Fibroblast of pulmonary artery (primary cell): ENCODE results near the gene TTC34.
A peak's percentile ranks its signal among the peaks of the same experiment; 100 is the strongest.

Experiments
- DNase-seq: peaks from one replicate; pipeline ENCODE4 v3.0.0-alpha.2; 2010; ENCODE audit warnings: low read depth
- H3K4me3 ChIP-seq: replicated peaks from 2 replicates; pipeline ENCODE4 v1.5.1; 2011; ENCODE audit warnings: low read depth, mild to moderate bottlenecking, control low read depth, low read length, moderate library complexity
- TF ChIP-seq, protein P1 (sequence below): IDR thresholded peaks from 2 replicates; pipeline ENCODE4 v1.5.1; 2011; ENCODE audit warnings: mild to moderate bottlenecking, control low read depth, low read length, inconsistent platforms; ENCODE audit errors: missing control alignments

The TTC34 gene

DNA sequence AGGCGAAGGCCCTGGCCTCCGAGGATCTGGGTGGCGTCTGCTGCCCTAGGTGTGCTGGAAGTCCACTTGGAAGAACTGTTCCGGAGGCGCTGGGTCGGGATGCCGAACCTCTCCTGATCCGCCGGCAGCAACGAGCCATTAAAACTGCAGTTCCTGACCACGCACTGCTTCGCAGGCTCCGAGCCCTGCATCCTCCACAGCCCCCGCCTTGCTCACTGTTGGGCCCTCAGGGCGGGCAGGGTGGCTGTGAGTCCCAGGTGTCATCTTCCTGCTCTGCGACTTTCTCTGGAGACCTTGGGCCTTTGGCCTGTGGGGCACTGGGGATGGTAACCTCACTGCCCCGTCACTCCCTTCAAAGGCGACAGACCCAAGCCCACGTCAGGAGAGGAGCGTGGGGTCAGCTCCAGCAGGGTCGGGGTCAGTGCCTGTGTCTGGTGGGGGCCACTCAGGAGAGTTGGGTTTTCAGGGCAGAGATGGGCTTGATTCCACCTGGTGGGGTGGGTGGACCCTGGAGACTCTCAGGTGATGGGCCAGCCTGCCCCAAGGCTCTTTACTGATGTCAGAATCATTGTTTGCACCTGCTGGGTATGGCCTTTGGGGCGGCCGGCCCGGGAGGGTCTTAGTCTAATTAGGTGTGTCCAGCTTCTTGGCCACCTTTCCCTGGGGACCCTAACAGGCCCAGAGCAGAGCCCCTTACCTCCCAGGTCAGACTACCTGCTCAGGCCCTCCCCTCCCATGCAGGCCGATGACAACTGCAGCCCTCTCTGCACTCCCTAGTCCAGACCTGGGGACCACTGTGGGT lies 211.9 kb downstream of the TTC34 start:
- TF ChIP-seq, protein P1, sequence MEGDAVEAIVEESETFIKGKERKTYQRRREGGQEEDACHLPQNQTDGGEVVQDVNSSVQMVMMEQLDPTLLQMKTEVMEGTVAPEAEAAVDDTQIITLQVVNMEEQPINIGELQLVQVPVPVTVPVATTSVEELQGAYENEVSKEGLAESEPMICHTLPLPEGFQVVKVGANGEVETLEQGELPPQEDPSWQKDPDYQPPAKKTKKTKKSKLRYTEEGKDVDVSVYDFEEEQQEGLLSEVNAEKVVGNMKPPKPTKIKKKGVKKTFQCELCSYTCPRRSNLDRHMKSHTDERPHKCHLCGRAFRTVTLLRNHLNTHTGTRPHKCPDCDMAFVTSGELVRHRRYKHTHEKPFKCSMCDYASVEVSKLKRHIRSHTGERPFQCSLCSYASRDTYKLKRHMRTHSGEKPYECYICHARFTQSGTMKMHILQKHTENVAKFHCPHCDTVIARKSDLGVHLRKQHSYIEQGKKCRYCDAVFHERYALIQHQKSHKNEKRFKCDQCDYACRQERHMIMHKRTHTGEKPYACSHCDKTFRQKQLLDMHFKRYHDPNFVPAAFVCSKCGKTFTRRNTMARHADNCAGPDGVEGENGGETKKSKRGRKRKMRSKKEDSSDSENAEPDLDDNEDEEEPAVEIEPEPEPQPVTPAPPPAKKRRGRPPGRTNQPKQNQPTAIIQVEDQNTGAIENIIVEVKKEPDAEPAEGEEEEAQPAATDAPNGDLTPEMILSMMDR, result no peak
- DNase-seq, result no peak
- H3K4me3 ChIP-seq, result no peak overlapping the region

DNA sequence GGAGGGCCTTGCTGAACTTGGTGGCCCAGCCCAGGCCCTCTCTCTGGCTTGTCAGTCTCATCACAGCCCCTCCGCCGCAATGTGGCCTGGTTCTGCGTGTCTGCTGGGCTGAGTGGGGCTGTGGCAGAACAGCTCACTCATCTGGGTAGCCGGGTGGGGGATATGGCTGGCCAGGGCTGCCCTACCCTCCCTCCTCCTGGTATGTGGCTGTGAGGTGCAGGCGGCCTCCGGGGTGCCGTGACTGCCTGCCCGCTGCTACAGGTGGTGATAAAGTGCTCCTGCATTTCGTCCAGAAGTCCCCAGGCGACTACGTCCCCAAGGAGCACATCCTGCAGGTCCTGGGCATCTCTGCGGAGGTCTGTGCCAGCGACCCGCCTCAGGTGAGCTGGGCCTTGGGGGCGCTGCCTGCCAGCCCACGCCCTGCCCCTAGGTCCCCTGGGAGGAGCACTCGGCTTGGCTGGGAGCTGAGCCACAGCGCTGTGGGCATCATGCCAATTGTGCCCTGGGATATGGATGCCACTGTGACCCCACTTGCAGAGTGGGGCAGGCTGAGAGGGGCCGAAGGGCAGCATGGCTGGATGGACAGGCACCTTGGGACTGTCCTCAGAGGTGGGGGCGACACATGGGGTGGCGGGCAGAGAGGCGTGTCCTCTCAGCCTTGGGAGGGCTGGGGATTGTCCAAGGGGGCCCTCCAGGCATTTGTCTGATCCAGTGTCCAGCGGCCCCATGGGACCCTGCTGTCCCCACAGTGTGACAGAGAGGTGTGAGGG lies 212.6 kb downstream of the TTC34 start:
- no peak overlapping the region for H3K4me3 ChIP-seq
- DNase-seq, result no peak
- TF ChIP-seq, protein P1, result no peak

DNA sequence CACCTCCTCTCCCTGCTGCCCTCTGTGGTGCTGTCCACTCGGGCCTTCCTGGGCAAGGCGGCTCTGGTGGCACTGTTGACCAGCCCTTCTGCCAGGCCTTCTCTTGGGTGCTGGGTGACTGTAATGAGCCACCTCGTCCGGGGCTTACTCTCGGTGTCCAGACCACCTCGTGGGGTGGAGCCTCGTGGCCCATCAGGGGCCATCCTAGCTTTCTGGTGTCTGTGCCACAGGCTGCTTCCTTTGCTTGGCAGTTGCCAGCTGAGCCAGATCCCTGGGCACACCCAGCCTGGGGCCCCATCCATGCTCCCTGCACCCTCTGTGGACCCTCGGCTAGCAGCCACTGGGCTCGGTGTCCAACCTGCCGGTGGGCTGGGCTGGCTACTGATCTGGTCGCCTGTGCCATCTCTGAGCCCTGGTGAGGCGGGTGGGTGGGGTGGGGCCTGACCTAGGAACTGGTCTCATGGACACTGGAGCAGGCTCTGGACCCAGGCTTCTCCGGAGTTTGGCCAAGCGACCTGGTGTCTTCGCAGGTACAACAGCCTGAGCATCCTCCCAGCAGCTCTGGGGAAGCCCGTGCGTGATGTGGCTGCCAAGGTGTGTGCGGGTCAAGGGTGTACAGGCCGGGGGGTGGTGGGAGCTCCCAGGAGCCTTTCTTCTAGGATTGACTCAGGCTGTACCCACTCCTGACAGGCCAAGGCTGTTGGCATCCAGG lies 213.5 kb downstream of the TTC34 start:
- no peak overlapping the region for H3K4me3 ChIP-seq
- DNase-seq, result no peak
- TF ChIP-seq, protein P1, result no peak

DNA sequence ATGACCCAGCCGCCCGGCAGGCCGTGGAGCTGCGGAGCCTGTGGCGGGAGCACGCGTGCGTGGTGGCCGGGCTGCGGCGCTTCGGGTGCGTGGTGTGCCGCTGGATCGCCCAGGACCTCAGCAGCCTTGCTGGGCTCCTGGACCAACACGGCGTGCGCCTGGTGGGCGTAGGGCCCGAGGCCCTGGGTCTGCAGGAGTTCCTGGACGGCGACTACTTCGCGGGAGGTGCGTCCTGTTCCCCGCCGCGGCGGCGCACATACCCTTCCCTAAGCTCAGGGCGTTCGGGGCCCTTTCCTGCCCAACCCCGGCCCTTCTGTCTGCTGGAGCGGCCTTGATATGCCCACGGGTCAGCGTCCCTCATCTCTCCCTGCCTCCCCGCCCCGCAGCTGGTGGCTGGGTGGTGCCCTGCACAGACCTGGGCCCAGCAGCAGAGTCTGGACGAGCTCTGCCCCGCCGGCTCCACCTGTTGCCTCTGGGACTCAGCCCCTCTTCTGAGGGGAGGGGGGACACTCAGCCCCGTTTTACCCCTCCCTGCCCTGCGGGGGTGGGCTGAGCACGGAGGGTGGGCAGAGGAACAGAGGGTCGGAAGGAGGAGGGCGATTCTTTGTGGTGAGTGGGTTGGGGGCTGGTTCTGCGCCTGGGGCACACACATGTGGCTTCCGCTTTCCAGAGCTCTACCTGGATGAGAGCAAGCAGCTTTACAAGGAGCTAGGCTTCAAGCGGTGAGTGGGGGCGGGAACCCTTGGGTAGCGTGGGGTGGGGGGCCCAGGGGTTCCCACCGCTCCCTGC lies 214.2 kb downstream of the TTC34 start:
- TF ChIP-seq, protein P1, result no peak
- DNase-seq, result peak; percentile 25
- H3K4me3 ChIP-seq, result peak overlapping the region; percentile 62

DNA sequence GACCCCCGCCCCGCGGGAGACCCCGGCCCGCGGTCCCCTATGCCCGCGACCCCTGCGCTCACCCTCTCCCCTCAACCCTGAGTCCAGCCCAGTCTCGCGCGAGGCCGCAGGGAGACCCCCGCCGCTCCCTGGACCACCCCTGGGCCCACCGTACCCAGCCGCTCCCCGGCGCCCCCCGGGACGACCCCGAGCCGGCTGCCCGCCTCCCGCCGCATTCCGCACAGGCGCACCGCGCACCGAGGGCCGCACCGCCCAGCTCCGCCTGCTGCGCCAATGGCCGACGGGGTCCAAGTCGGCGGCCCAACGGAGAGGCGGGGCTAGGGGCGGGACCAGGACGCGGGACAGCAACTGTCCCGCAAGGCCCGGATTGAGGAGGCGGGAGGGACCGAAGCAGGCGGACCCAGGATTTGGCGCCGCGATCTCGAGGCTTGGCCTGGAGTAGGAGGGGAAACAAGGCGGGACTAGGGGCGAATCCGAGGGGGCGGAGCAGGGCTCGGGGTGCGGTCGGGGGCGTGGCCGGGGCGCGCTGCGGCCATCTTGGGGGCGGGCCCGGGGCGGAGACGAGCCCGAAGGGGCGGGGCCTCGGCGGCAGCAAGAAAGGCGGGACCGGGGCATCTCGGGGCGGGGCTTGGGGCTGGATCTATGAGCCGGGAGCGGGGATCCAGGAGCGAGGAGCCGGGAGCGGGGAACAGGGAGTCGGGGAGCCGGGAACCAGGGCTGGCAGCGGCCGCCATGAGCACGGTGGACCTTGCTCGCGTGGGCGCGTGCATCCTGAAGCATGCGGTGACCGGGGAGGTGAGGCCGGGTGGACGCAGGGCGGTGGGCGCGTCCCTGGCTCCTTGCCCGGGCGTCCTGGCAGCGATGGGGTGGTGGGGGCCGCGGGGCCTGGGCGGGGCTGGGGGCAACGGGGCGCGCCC lies 215.1 kb downstream of the TTC34 start, which contains the start of gene PRXL2B:
PRXL2B (plus strand) TSS at position 624 of the 917 bp plus-strand sequence; CDS start at position 733, 109 bp downstream.
- peak within 1 kb of the TSS; percentile 62 for H3K4me3 ChIP-seq
- TF ChIP-seq, protein P1, result no peak

More for the DNA sequence above, 215.1 kb downstream of the TTC34 start, which contains the start of gene PRXL2B:
- DNase-seq, result peak; percentile 99
